HG03095 (cell line): Measurements from ENCODE around the gene BARHL1.

ENCODE experiments used
- ATAC-seq: cut with Tn5 transposase; IDR thresholded peaks from one replicate; pipeline ENCODE4 v1.9.1; 2021; ENCODE audit warnings: moderate library complexity; ENCODE audit not compliant: unreplicated experiment

Gene BARHL1

DNA sequence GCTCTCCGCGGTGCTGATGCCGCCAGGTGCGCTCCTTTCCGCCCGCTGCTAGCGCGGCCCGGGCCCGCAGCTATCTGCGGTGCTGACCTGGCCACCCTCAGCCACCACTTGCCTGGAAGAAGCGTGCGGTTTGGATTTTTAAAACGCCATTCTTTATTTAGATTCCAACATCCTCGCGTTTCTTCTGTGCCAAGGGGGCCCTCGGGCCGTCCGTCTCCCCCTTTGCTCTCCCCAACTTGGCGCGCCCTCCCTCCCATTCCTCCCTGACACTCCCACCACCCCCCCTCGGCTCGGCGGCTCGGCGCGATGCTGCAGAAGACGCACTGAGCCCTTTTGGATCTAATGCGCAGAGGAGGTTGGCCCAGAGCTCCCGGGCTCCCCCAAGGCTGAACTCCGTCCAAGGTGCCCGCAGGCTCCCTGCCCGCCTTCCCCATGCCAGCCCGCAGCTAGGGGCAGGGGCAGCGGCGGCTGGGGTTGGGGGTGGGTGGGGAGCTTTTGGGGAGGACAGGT is at the start of gene BARHL1:
Gene BARHL1, plus strand, starts transcription at position 331 of the 510 bp plus-strand sequence. CDS start 192 bp downstream, outside the sequence.
- no peak for ATAC-seq

GRCh38 chr9:132534832-132535231 is 47.6 kb upstream of the BARHL1 start:
- no peak for ATAC-seq

GRCh38 chr9:132536124-132536523 is 46.3 kb upstream of the BARHL1 start:
- no peak for ATAC-seq

DNA sequence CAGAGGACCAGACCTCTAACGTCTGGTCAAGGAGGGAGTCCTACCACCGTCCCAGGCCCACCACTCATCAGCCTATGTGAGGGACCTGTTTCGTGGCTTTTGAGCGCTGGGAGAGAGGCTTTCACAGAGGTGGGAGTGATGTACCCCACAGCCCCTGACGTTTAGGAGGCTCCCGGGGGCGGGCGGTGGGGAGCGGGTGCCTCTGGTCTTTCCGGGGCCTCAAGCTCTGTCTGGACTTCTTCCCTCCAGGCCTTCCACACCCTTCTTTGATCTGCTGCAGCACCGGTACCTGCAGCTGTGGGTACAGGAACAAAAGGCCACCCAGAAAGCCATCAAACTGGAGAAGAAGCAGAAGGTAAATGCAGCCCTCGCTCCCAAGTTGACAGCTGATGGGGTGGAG is 45.1 kb upstream of the BARHL1 start:
- ATAC-seq = no peak

- no peak for ATAC-seq
These were observed 44.3 kb upstream of the BARHL1 start for GRCh38 chr9:132538071-132538470.

GRCh38 chr9:132539096-132539495 is 43.3 kb upstream of the BARHL1 start:
- no peak for ATAC-seq

DNA sequence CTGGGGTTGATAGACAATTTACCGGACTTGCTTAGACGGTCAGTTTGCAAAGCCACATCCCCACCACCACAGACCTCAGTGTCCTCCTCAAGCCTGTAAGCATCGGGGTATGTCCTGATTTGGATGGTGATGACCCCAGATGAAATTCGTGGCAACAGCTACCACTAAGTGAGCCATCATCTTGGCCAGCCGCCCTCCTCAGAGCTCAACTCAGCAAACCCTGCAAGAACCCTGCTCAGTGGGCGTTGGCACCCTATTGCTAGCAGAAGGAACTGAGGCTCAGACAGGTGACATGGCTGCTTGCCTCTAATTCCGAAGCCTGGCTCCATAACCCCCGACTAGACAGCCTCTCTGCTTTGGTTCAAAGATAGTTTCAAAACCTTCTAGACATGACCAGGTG is 41.4 kb upstream of the BARHL1 start:
- no peak for ATAC-seq

DNA sequence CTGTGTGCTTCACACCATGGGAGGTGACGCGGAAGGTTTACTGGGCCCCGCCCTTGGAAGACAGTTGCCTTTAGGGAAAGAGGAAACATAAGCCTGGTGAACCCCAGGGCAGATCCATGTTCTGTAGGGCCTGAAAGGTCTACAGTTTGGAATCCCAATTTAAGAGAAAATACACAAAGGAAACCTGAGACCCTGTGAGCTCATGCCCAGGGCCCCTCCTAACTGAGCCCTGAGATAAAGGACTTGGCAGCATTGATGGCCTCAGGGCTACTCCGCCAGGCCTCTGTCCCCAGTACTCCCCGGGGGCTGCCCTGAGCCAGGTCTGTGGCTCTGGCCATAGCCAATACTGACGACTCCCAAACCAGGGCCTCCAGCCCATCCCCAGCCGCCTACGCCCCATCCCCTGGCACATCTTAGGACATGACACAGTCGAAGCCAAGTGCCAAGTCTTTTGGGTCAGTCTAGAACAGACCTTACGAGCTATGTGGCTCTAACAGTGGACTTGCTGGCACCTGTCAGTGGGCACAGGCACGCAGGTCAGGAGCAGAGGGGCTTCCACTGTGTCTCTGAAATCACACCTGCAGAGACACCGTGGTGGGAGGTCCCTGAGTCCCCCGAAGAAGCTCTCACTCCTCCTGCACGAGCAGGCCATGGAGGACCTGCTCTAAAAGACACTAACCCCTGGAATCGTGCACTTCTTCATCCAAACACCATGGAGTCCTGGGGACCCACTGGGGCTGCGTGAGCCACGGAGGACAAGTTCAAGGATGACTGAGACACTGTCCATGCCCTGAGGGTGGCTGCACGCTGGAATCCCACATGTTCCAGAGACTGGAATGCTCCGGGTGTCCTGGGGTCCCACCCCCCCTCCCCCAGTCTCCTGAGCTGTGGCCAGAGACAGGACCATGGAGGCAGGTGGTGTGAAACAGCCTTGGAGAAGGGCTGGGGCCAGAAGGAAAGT is 40.3 kb upstream of the BARHL1 start:
- ATAC-seq = no peak

DNA sequence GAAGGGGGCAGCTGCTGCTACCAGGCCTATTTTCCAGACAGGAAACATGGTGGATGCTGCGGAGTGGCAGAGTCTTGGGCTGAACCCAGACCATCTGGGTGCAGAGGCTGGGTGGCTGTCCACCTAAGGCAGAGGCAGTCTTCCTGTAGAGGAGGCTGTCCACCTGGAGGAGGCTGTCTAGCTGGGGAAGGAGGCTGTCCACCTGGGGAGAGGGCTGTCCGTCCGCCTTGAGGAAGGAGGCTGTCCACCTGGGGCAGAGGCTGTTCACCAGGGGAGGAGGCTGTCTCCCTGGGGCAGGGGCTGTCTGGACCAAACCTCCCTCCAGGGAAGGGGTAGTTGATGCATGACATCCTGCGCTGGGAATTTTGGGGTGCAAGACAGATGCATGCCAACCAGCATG is 39.2 kb upstream of the BARHL1 start:
- no peak for ATAC-seq

DNA sequence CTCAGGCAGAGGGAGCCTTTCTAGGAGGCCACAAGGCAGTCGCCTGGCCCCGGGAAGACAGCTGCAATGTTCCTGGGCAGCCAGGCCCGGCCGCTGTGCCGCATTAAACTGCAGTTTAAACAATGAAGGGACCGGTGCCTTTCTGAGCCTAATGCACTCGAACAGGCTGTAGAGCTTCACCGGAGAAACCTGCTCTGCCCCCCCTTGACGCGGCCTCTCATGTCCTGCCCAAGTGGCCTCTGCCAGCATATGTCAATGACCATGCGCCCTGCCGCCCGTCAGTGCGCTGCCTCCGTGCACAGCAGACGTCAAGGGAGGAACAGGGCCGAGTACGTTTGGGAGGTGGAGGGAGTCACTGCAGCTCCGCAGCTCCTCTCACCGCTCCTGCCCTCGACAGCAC is 38.4 kb upstream of the BARHL1 start:
- no peak for ATAC-seq

GRCh38 chr9:132545578-132545977 is 36.8 kb upstream of the BARHL1 start:
- ATAC-seq = no peak

DNA sequence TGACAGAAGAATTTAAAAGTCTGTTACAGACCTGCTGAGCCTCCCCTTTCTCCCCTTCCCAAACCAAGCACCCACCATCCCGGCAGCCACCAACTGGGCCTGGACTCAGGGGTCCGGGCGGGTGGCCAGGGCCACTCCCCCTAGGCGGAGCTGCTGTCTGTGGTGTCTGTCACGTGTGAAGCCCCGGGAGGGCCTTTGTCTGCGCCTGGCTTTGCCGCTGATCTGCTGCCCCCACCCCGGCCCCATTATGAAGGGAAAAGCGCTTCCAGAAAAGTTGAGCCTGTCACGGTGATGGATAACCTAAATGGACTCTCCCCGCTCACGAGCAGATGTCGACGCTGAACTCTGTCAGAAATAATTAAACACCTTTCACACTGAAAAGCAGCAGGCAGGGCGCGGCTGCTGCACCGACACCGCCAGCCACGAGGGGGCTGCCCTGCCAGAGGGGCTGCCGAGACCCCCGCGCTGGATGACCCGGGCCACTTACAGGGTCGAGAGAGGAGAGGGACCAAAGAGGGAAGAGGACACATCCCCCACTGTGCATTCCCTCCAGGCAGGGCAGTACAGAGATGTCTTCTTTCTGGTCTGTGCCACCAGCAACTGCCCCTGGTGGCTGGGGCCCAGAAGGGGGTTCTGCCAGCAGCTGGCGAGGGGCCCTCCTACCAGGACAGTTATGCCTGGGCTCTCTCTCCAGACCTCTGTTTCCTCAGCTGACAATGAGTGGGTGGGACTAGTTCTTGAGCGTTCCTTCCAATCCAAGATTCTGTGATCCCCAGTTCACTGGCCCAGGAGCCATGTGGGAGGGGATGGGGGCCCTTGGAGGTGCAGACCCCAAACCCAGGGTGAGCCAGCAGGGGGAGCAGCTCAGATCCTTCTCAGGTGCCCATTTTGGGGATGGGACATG is 36.0 kb upstream of the BARHL1 start:
- ATAC-seq = no peak

GRCh38 chr9:132547052-132547431 is 35.4 kb upstream of the BARHL1 start:
- ATAC-seq = no peak

DNA sequence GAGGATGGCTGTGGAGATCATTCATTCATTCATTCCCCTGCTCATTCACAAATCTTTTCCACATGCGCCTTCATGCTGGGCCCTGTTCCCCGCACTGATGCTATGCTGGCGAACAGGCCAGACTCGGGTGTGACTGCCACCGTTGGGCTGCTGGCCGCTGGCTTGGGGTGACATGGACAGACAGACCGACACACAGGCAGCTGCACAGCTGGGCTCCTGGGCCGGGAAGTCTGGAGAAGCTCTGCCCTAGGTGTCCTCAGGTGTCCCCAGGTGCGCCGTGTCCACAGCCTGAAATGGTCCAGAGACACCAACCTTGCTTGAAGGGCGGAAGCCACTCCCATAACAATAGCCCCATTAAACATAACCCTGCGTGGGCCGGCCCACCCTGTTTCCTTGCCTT is 35.0 kb upstream of the BARHL1 start:
- ATAC-seq = no peak

- no peak for ATAC-seq
These were observed 34.3 kb upstream of the BARHL1 start for GRCh38 chr9:132547976-132548730.

DNA sequence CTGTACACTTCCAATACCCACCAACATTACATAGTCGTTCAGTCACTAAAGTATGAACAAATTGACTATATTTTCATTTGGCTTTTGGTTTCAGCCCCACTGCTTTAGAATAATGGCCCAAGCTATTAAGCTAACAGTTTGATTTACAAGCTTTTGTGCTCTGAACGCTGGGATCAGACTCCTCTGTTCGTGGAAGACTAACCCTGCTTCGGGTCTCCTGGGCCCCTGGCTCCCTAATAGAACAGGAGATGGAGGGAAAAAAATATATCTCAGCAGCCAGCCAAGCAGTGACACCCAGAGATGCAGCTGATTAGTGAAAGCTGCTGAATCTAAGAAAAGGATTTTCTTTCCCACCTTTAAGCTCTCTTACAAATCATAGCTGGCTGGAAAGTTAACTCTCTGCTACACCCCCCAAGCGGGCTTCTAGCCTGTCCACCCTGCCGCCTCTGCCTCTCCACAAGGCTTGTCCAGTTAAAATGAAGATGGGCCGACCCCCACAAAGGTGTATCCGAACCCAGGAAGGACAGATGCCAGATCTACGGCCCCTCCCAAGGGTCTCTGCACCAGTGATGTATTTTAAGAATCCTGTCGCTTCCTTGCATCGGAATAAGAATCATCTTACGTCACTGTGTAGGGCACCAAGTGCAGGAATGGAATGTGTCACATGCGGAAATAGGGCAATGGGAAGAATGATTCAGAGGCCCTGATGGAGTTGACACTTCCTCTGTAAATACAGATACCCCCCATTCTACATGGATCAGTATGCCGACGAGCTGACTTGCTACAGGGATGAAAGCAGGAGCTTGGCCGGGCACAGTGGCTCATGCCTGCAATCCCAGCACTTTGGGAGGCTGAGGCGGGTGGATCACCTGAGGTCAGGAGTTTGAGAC is 33.4 kb upstream of the BARHL1 start:
- ATAC-seq = no peak

DNA sequence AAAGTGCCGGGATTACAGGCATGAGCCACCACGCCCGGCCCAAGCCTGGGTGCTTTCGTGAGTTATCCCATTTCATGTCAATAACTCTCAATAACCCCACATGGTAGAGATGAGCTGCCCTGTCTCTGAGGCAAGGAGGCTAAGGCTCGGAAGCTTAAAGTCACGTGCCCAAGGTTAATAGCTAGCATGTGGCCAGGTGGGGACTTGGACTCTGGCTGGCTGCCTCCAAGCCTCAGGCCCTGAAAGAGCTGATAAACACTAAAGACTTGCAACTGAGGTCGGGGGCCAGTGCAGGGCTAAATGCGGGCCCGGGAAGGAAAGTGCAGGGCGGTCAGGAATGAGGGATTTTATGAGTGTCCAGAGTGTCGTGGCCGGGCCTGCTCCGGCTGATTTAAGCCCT is 30.9 kb upstream of the BARHL1 start:
- ATAC-seq = no peak

GRCh38 chr9:132552041-132552440 is 30.4 kb upstream of the BARHL1 start:
- ATAC-seq = no peak

GRCh38 chr9:132554755-132555154 is 27.7 kb upstream of the BARHL1 start:
- no peak for ATAC-seq

- no peak for ATAC-seq
These were observed 26.9 kb upstream of the BARHL1 start for GRCh38 chr9:132555528-132555927.
